Measurements from ENCODE around the gene RPAIN. TPM values are rescaled to one million over a fixed set of nuclear protein-coding genes. Genes with fewer than 3 reads are reported as not detected.

The RPAIN gene
- polyA plus RNA-seq, 3 donors = 18.9 to 31.9 (median 20.5) TPM

GRCh38 chr17:5405400-5405799 lies 14.6 kb upstream of the RPAIN start:
- no peak overlapping the region for H3K9ac ChIP-seq (ENCODE audit: insufficient read depth, low read length, poor library complexity, severe bottlenecking)
- peaks cover 90 to 99% of the 10 kb centered on the region in 2 donors for H3K36me3 ChIP-seq (replicated peaks in 1 of 2; ENCODE audit: control insufficient read depth in 1 of 2, insufficient read depth in 2 of 2, low read length in 2 of 2)
- H3K27ac ChIP-seq (ENCODE audit: low read depth in 1 of 2, low read length in 2 of 2) = no peak overlapping the region
- H3K4me2 ChIP-seq (replicated peaks; ENCODE audit: extremely low read depth, low read length, poor library complexity, severe bottlenecking) = no peak overlapping the region
- H3K79me2 ChIP-seq (ENCODE audit: insufficient read depth, low read length) = no peaks in the 10 kb centered on the region
- Mint-ChIP-seq H3K4me3 (no peak overlapping the region), H3K36me3 (peaks cover 27 to 35% of the 10 kb centered on the region in 2 donors), H3K27ac (peak overlapping the region in 1 of 7 donors; percentile 28), H3K4me1 (no peaks in the 10 kb centered on the region), H3K9me3 (no peaks in the 10 kb centered on the region), H3K27me3 (ENCODE audit: low read depth in 3 of 3) (no peaks in the 10 kb centered on the region)
- H4K20me1 ChIP-seq (ENCODE audit: insufficient read depth, low read length) = no peaks in the 10 kb centered on the region
- no peaks in the 10 kb centered on the region for H3K9me3 ChIP-seq (replicated peaks in 1 of 2; ENCODE audit: control insufficient read depth in 1 of 2, insufficient read depth in 1 of 2, low read length in 2 of 2)
- 100% methylated on average over 1 of the region's 4 CpGs for WGBS (ENCODE audit: insufficient coverage)
- no peak overlapping the region for H2AFZ ChIP-seq (ENCODE audit: insufficient read depth, low read depth, low read length, poor library complexity, severe bottlenecking)
- no peaks in the 10 kb centered on the region for H3K27me3 ChIP-seq (ENCODE audit: control insufficient read depth in 2 of 2, insufficient read depth in 2 of 2, low read length in 2 of 2)
- DNase-seq = no peak
- no peaks in the 10 kb centered on the region for H3K4me1 ChIP-seq (ENCODE audit: control insufficient read depth in 1 of 2, insufficient read depth in 2 of 2, low read length in 2 of 2)
- no peak overlapping the region for H3K4me3 ChIP-seq (replicated peaks in 1 of 3; ENCODE audit: low read depth in 2 of 3, low read length in 3 of 3)
- intact Hi-C loops (cut with micrococcal nuclease) = no loop called here
- TF ChIP-seq CTCF (IDR thresholded peaks at IDR 0.05) = no peak

DNA sequence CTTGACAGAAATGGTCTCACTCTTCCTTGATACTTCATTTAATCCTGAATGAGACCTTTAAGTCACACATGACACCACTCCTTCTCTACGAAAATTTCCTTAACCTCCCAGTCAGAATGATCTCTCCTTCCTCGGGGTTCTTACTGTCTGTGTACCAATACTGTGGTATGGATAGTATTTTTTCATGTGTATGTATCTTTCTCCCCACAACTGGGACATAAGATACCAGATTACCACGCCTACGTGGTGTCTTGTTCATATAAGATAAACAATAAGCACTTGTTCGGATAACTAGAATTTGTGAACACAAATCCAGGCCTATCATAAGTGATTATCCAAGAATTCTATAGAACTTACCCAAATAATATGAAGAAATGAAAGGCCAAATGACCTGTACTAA lies 11.8 kb upstream of the RPAIN start:
- Mint-ChIP-seq H3K4me3 (no peak overlapping the region), H3K9me3 (no peaks in the 10 kb centered on the region)

More for the DNA sequence above, 11.8 kb upstream of the RPAIN start:
- Mint-ChIP-seq H3K27me3 (ENCODE audit: low read depth in 3 of 3) (no peaks in the 10 kb centered on the region), H3K36me3 (peaks cover 27 to 42% of the 10 kb centered on the region in 2 donors), H3K4me1 (no peaks in the 10 kb centered on the region), H3K27ac (no peak overlapping the region)
- H3K4me3 ChIP-seq (replicated peaks in 1 of 3; ENCODE audit: low read depth in 2 of 3, low read length in 3 of 3) = no peak overlapping the region
- WGBS (ENCODE audit: insufficient coverage) = no CpG with 5 or more reads among the region's 5 CpGs
- no peaks in the 10 kb centered on the region for H3K4me1 ChIP-seq (ENCODE audit: control insufficient read depth in 1 of 2, insufficient read depth in 2 of 2, low read length in 2 of 2)
- H4K20me1 ChIP-seq (ENCODE audit: insufficient read depth, low read length) = peaks cover 4% of the 10 kb centered on the region
- intact Hi-C loops (cut with micrococcal nuclease) = no loop called here
- no peak overlapping the region for H3K4me2 ChIP-seq (replicated peaks; ENCODE audit: extremely low read depth, low read length, poor library complexity, severe bottlenecking)
- no peaks in the 10 kb centered on the region for H3K9me3 ChIP-seq (replicated peaks in 1 of 2; ENCODE audit: control insufficient read depth in 1 of 2, insufficient read depth in 1 of 2, low read length in 2 of 2)
- H3K36me3 ChIP-seq (replicated peaks in 1 of 2; ENCODE audit: control insufficient read depth in 1 of 2, insufficient read depth in 2 of 2, low read length in 2 of 2) = peaks cover 89 to 100% of the 10 kb centered on the region in 2 donors
- no peak overlapping the region for H3K27ac ChIP-seq (ENCODE audit: low read depth in 1 of 2, low read length in 2 of 2)
- peaks cover 14% of the 10 kb centered on the region for H3K79me2 ChIP-seq (ENCODE audit: insufficient read depth, low read length)
- TF ChIP-seq CTCF (IDR thresholded peaks at IDR 0.05) = no peak
- H2AFZ ChIP-seq (ENCODE audit: insufficient read depth, low read depth, low read length, poor library complexity, severe bottlenecking) = no peak overlapping the region
- no peak for DNase-seq
- no peaks in the 10 kb centered on the region for H3K27me3 ChIP-seq (ENCODE audit: control insufficient read depth in 2 of 2, insufficient read depth in 2 of 2, low read length in 2 of 2)
- no peak overlapping the region for H3K9ac ChIP-seq (ENCODE audit: insufficient read depth, low read length, poor library complexity, severe bottlenecking)
